HG03460 (cell line): ENCODE results near the gene KHDC4.

Experiments used
- ATAC-seq: cut with Tn5 transposase; IDR thresholded peaks from one replicate; pipeline ENCODE4 v1.9.1; 2021; ENCODE audit not compliant: unreplicated experiment

The KHDC4 gene

DNA sequence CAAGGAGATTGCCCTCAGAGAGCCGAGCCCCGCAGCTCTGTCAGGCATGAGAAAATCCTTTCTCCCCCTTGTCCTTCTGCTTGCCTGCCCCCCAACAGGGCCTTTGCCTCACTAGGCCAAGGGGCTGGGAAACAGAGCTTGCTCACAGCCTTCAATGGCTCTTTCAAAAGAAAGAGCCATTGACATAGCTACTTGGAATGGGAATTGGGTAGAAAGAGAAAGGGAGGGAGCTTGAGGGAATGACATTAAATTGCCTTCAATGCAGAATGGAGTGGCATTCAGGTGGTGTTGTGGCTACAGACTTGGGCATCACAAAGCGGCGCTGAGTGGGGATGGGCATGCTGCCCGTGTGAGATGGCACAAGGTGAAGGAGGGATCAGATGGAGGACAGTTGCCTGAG lies 61.7 kb downstream of the KHDC4 start:
- ATAC-seq = no peak

DNA sequence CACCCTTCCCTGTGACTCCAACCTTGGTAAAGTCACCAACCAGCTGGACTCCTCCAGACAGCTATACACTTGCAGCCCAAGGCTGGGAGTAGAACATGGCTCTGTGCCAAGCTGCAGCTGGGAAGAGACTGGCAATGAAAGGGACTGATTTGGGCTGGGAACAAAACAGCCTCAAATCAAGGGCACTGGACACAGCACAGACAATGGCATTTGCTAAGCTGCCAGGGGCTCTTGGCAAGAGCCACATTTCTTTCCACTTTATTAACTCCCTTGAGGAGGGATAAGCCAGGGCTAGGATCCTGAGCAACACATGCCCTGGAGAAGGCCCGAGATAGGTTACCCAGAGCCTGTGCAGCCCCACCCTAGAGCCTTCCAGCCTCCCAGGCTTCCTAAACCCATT lies 62.8 kb downstream of the KHDC4 start:
- ATAC-seq = no peak

DNA sequence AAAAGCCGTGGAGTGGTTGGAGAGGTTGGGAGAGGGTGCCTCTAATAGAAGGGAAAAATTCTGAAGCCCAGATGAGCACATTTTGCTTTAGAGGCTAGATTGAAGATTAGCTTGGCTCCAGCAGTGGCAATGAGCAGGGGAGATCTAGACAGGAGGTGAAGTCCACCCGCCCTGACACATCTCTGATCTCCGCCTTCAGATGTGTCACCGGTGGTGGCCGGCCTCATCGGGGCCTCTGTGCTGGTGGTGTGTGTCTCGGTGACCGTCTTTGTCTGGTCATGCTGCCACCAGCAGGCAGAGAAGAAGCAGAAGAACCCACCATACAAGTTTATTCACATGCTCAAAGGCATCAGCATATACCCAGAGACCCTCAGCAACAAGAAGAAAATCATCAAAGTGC lies 66.4 kb downstream of the KHDC4 start:
- no peak for ATAC-seq

DNA sequence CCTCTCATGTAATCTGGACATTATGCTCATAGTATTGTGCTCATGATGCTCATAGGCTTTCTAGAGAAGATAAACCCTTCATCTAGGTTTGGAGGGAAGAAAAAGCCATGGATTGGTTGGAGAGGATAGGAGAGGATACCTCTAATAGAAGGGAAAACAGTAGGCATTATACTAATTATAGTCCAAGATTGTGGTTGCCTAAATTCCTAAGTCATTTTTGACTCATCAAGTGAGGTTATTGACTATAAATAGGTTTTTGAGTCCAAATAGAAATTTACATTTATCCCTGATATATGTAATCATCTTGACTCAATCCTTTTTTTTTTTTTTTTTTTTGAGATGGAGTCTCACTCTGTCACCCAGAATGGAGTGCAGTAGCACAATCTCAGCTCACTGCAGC lies 69.8 kb downstream of the KHDC4 start:
- no peak for ATAC-seq
